Suprapubic skin (tissue), 3 donors: ENCODE results near the gene CTSD.

Experiments used
- CTCF ChIP-seq, 2 donors: fragments of 200-600 bp in 1 of 2; fragments of 450-650 bp in 1 of 2; sonication (generic) in 1 of 2; IDR thresholded peaks; one replicate each; pipeline ENCODE4 v1.5.1; 2016 to 2019; ENCODE audit warnings: antibody characterized with exemption in 2 of 2, mild to moderate bottlenecking in 1 of 2, moderate library complexity in 1 of 2
- POLR2AphosphoS5 ChIP-seq, 3 donors: sonication (generic); formaldehyde crosslinking; IDR thresholded peaks; one replicate each; pipeline ENCODE4 v1.6.1; 2017; ENCODE audit warnings: antibody characterized with exemption in 3 of 3

DNA sequence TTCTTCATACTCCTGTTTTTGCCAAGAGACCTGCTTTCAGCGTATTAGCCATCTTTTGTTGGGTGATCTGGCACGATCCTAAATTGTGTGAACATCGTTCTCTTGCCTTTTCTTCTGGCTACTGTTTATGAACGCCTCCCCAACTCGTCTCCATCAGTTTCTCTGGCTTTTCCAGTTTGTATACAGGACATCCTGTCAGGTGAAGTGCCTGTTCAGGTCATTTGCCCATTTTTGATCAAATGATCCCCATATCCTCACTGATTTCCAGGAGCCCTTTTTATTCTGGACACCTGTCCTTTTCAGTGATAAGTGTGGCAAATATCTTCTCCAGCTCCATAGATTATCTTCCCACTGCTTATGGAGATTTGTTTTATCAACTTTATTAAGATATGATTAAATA lies 48.5 kb upstream of the CTSD start:
- TF ChIP-seq CTCF (IDR thresholded peaks at IDR 0.05) (no peak), POLR2AphosphoS5 (IDR thresholded peaks at IDR 0.05) (no peak)
